Activated CD4-positive, alpha-beta T cell treated with anti-CD3 and anti-CD28 coated beads for 1 hour (primary cell): ENCODE results near the gene RAB2B.
A peak's percentile ranks its signal among the peaks of the same experiment; 100 is the strongest.

Source experiments
- DNase-seq: peaks from one replicate; pipeline ENCODE4 v3.0.0-alpha.2; 2020

The RAB2B gene

DNA sequence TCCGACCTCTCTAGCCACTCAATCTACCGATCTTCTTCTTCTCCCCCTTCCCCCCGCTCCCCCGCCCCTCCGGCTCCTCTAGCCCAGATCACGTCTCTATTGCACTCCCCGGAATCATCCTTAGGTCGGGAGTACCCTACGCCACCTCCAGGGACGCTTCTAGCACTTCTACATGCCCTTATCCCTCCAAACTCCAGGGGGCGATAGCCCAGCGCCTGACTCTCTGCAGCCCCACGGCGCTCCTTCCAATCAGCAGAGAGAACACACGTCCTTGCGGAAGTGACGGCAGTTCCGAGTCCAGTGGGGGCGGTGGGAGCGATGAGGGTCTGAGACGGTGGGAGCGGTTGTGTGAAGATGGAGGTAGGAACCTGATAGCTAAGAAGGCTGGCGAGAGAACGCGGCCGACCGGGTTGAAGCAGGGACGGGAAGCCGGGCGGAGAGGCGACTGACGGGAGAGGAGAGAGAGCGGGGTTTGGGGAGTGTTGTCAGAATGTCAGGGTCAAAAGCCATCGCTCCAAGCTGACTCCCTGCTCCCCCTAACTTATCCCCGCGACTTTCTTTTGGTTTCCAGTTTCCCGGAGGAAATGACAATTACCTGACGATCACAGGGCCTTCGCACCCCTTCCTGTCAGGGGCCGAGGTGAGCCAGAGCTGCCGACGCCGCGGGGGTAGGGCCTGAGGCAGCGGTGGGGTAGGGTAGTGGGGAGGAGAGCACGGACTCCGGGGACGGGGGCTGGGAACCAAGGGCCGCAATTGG lies at the start of gene RAB2B, which contains the start of gene TOX4:
TSS of gene RAB2B (minus strand) at position 35 of the 757 bp plus-strand sequence. CDS start 87 bp downstream, outside the sequence.
TSS of gene TOX4 (plus strand) at position 271 of the 757 bp plus-strand sequence. CDS start at position 355, 84 bp downstream.
- peak; percentile 91 for DNase-seq

DNA sequence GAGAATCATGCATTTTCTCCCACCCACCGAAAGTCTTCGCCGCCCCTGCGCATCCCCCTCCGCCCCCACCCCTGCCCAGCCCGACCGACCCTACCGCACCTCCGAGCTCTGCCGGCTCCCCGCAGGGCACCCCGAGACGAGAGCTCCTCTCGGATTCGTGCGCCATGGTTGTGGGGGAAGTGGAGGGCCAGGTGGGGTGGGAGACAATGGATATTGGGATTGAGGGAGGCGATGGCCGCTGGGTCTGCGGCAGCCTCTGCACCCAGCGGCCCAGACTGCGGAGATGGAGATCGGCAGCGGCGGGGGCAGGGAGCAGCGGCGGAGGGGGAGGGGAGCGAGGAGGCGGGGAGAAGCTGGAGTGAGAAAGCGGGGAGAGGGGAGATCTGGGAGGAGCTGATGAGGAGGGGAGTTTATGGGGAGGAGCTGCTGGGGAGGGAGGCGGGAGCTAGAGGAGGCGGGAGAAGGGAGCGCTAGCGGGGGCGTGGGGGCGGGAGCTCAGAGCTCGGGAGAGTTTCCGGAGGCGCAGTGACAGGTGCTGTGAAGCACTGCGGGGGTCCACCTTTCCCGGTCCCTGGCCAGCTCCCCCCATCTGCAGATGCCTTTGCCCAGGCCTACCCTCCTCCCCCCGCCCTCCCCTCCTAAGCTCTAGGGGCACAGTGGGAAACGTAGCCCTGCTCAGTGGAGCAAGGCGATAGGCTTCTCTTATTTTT lies 49.4 kb upstream of the RAB2B start, which contains the start of gene SALL2:
TSS of gene SALL2 (minus strand) at position 385 of the 710 bp plus-strand sequence. CDS start at position 166, 219 bp downstream.
- peak; percentile 41 for DNase-seq

- no peak for DNase-seq
Observed at GRCh38 chr14:21525571-21525961, 48.8 kb upstream of the RAB2B start.

DNA sequence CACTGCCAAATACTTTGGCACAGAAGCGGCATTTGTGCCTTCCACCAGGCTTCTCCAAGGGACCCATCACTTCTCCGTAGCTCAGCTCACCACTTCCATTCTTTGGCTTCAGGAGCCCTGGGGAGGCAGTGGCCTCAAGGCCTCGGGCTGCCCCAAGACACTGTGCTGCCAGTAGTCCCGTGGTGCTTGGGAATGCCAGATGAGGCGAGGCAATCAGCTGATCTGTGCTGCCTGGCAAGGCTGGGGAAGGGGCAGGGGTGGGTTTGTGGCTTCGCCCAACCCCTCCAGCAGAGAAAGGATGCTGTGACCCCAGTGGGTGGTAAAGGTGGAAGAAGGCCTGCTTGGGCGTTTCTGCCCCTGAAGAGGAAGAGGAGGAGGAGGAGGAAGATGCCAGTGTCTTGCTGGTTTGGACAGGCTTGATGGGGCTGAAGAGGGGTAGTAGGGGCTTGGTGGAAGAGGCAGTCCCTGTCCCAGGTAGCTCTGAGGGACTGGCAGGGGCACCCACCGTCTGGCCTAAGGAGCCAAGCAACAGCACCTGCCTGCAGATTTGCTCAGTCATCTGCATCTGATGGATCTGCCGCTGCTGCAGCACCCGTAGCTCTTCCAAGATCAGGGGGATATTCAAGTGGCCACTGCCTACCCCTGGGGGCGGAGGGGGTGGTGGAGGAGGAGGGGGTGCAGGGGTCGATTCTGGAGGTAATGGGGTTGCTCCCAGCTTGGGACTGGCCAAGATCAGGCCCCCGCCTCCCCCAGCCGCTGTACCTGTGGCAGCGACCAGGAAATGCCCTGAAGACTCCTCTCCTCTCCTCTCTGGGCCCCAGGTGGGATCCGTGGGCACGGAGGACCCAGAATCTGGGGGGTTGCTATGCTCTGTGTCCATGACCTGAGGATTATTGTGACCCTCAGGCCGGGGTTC lies 48.1 kb upstream of the RAB2B start:
- no peak for DNase-seq

- no peak for DNase-seq
Observed at GRCh38 chr14:21523203-21523602, 46.4 kb upstream of the RAB2B start.

- DNase-seq, result no peak
Observed at GRCh38 chr14:21521501-21521900, 44.7 kb upstream of the RAB2B start.

DNA sequence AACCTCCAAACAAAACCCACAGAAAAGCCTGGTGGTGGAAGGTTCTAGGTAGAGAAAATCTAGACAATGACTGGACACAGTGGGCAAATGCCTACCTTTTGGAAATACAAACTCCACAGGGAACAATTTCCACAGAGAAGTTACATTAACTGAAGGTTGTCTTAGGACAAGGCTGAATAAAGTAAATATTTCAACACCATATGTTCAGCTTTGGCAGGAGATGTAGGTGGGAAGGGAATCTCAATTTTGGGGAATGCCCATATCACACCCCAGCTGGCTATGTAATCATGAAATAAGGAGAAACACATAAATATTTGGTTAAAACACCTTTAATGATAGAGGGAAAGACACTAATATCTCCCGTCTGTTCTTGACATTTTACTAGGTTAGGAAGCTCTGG lies 44.0 kb upstream of the RAB2B start:
- DNase-seq, result no peak

DNA sequence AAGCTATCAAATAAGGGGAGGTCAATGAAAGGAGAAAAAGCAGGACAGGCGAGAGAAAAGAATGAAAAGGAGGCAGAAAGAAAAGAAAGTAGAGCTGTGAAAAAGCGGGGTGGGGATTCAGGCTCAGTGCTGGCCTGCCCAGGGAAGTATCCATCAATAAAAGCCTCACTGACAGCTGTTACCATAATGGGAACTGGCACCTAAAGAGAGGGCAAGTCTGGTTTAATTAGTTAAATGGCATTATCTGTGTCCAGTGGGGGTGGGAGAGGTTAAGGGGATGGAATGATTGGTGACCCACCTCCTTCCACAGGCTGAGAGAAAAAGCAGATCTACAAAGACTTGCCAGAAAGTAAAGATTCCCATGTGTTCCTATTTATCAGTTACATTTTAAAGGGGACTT lies 42.0 kb upstream of the RAB2B start:
- no peak for DNase-seq

GRCh38 chr14:21514341-21514740 lies 37.6 kb upstream of the RAB2B start:
- DNase-seq, result no peak

- DNase-seq, result peak; percentile 87
Observed at GRCh38 chr14:21510735-21511657, 34.2 kb upstream of the RAB2B start, which contains the start of gene METTL3. Gene METTL3, minus strand, starts transcription at chr14:21511340. Its CDS starts 117 bp downstream, at chr14:21511223.

DNA sequence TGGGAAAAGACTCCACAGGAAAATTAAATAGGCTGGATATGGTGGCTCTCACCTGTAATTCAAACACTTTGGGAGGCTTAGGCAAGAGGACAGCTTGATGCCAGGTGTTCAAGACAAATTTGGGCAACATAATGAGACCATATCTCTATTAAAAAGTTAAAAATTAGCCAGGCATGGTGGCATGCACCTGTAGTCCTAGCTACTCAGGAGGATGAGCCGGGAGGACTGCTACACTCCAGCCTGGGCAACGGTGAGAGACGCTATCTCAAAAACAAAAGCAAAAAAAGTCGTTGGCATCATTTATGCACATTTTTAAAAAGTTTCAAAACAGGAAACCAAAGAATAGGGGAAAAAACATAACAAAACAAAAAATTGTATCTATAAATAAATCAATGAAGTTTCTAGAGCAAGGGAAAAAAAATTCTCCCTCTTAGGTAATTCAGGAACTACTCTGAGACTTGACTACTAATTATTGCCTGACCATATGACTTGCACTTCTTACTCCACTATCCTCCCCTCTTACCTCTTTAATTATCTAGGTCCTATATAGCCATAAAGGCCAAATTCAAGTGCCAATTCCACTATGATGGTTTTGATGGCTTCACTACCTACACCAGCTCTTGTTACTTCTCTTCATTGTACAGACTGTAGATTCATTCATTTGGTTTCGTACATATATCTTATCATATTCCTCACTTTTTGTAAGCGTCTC lies 32.8 kb upstream of the RAB2B start:
- DNase-seq, result no peak

- no peak for DNase-seq
Observed at GRCh38 chr14:21506557-21506956, 29.8 kb upstream of the RAB2B start.

DNA sequence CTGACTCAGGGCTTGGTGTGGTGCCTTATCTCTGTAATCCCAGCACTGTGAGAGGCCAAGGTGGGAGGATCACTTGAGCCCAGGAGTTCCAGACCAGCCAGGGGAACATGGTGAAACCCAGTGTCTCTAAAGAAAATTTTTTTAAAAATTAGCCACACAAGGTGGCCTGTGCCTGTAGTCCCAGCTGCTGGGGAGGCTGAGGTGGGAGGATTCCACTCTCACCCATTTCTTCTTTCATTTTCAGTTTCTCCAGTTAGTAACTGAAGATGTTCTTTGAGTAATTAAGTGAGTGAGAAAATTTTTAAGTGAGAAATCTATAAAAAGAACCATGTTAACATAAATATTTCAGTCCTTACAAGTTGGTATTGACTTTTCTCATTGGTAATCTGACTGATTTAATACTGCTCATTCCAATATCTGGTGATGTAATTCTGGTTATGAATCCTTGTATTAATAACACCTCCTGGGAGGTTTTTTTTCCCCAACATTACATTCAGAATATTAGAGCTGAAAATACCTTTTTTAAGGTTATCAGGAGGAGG lies 28.3 kb upstream of the RAB2B start:
- DNase-seq, result no peak

DNA sequence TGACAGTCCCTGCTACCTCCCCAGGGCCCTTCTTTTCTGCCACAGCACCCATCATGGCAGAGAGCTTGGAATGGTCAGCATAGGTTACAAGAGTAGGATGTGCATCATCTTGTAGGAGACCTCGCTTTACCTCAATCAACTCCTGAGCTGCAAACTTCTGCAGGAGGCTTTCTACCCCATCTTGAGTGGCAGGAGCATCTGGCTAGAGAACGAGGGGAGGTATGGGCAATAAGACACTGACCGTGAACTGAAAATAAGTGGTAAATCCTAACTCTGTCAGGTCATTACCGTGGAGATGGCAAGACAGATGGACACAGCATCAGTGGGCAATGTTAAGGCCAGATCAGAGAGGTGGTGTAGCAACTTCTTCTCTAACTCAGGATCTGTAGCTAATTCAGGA lies 26.6 kb upstream of the RAB2B start:
- DNase-seq, result no peak

- no peak for DNase-seq
Observed at GRCh38 chr14:21501568-21501967, 24.8 kb upstream of the RAB2B start.

DNA sequence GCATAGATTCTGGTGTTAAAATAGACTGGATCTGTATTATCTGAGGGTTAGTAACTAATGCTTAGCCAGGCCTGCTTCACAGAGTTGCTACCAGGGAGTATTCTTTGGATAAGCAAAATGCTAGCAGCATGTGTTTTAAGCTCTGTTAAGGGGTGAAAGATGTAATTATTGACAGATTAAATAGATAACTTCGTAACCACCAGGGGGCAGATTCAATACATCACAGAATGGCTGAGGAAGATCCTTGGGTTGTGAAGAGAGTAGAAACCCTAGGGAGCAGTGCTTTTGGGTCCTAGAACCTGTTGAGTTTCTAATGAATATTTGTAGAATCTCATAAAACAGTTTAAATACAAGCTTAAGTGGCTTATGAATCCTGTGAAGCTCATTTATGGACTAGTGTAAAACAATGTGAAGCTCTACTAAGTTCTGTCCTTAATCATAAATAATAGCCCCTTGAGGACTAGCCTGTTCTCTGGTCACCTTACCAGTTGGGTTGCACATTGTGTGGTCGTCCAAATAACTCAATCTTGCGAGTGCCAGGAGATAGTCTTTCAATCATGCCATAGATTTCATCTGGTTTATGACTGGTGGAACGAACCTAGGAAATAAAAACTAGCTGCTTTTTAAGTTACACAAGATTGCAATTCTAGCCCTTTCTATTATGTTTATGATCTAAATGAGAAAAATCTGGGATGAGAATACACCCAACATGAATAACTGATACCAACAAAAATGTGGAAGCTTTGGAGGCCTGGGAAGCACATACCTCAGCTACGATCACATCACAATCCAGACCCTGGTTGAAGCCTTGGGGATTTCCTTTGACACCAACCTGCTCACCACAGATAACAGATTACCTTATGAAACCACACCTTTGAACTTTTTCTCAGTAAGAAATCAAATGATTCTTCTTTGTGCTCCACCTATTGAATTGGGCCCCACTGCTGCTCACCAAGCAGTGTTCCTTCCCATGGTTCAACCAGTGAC lies 22.1 kb upstream of the RAB2B start:
- DNase-seq, result no peak

- no peak for DNase-seq
Observed at GRCh38 chr14:21496453-21496852, 19.7 kb upstream of the RAB2B start.

DNA sequence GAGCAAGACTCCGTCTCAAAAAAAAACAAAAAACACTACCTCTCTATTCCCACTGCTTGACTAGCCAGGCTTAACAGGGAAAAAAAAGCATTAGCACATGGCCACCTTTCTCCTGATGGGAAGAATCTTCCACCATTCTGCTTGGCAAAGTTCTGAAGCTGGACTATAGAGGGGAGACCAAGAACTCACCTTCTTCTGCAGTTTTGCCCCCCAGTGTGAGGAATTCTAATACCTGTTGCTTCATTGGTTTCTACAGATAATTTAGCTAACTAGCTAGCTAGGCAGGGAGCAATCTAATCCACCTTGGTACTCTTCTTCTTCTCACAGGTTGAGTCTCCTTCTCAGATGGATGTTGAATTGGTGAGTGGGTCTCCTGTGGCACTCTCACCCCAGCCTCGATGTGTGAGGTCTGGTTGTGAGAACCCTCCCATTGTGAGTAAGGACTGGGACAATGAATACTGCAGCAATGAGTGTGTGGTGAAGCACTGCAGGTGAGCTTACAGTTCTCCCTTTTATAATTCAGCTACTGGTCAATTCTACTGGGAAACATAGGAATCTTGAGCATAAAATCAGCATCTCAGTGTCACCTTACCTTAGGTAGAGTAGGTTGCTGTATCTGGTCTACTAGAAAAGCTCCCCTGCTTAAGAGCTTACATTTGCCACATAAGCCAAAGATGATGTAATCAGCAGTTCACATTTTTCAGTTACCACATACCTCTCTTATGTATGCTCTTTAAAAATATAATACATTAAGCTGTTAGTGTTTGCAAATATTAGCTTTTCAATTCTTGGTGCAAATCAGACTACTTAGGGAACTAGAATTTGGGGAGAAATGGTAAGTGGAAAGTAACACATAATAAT lies 18.4 kb upstream of the RAB2B start:
- DNase-seq, result no peak
